Measurements from ENCODE around the gene HMX1. TPM values are rescaled to one million over a fixed set of nuclear protein-coding genes. Genes with fewer than 3 reads are reported as not detected.

HMX1 gene
- total and polyA plus RNA-seq, 2 experiments from 2014 or later, result 0.69 TPM; not detected in 1

- TF ChIP-seq CTCF (conservative IDR thresholded peaks at IDR 0.05; ENCODE audit: low read depth in 2 of 2), result no peak
- TF ChIP-seq EZH2 (IDR thresholded peaks at IDR 0.05; ENCODE audit: low read depth, unreplicated experiment), result peak; percentile 78
- TF ChIP-seq POLR2AphosphoS5 (IDR thresholded peaks at IDR 0.05; ENCODE audit: low read depth), result no peak
- TF ChIP-seq ZNF331 (CRISPR knock-in tag; IDR thresholded peaks at IDR 0.05; ENCODE audit: low read depth), result no peak
- no peak for TF ChIP-seq ZNF114 (CRISPR knock-in tag; IDR thresholded peaks at IDR 0.05)
Observed at GRCh38 chr4:8869898-8870646, 1.6 kb downstream of the HMX1 start (continued).

DNA sequence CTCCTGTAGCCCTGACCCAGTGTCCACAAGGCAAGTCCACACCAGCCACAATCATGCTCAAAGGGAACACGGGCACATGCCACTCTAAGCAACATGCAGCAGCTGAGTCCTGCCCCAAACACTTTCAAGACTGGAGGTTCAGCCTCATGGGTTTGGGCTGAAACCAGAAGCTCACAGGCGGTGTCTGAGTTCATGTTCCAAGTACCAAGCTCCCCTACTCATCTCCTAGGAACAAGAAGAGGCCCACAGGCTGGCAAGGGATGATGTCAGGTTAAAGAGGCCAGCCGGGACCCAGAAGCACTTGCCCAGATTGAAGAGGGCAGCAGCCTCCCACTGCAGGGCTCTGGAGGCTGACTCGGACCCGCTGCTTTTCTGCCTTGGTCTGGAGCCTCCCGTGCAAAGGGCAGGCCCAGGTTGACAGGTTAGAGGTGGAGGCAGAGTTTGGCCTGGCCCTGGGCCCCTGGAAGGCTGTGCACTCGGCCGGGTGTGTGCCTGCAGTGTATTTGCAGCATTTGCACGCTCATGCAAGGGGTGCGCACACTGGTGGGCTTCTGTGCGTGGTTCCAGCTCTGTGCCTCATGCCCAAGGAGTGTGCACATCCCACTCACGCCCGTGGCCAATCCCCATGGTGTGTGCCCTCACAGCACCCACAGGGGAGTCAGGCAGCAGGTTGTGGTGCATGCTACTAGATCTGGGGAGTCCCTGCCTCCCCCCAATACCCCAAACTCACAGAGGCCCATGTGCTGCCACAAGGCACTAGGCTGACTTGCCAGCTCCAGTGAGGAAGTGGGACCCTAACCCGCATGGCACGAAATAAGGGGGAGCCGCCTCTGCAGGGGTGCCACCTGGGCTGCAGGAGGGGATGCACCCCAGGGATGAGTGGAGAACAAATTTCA is 2.4 kb downstream of the HMX1 start:
- H3K4me2 ChIP-seq, result no peak overlapping the region
- H3K27ac Mint-ChIP-seq, result no peak overlapping the region
- H3K9me2 ChIP-seq (ENCODE audit: insufficient read depth), result no peaks in the 10 kb centered on the region
- H3K4me3 ChIP-seq, result no peak overlapping the region
- H3K79me2 ChIP-seq (replicated peaks; ENCODE audit: insufficient read depth), result no peaks in the 10 kb centered on the region
- no peaks in the 10 kb centered on the region for H3K36me3 ChIP-seq (ENCODE audit: insufficient read depth)
- H3K27ac ChIP-seq (ENCODE audit: low read depth), result no peak overlapping the region
- H4K20me1 ChIP-seq (replicated peaks; ENCODE audit: insufficient read depth), result peaks cover 15% of the 10 kb centered on the region
- H3K9me3 Mint-ChIP-seq, result peaks cover 4% of the 10 kb centered on the region
- H2AFZ ChIP-seq, result no peak overlapping the region
- no peaks in the 10 kb centered on the region; the same call in 2 of the 3 replicates for H3K36me3 Mint-ChIP-seq (ENCODE audit: low read depth)
- peaks cover 88% of the 10 kb centered on the region for H3K27me3 Mint-ChIP-seq (ENCODE audit: insufficient read depth, low read depth, poor library complexity)
- peak overlapping the region; percentile 2; the same call in 1 of the 3 replicates for H3K4me3 Mint-ChIP-seq
- no peak for ATAC-seq
- H3K27me3 ChIP-seq (ENCODE audit: insufficient read depth), result peaks cover 97% of the 10 kb centered on the region
- TF ChIP-seq ZNF114 (CRISPR knock-in tag; IDR thresholded peaks at IDR 0.05) (no peak), EZH2 (IDR thresholded peaks at IDR 0.05; ENCODE audit: low read depth, unreplicated experiment) (peak; percentile 86), EZH2phosphoT487 (IDR thresholded peaks at IDR 0.05; ENCODE audit: unreplicated experiment) (peak; percentile 57)
- H3K4me1 Mint-ChIP-seq, result peaks cover 31% of the 10 kb centered on the region
- DNase-seq (ENCODE audit: low spot score), result peak; percentile 26
- H3K4me1 ChIP-seq (ENCODE audit: insufficient read depth), result peaks cover 16% of the 10 kb centered on the region; the same call in 1 of the 2 replicates
- 0 out of 2 replicates have a peak, but pooled peaks cover 5% of the 10 kb centered on the region for H3F3A ChIP-seq (replicated peaks; ENCODE audit: low read depth)

- Histone ChIP-seq H3K9me2 (ENCODE audit: insufficient read depth) (no peaks in the 10 kb centered on the region), H3K27ac (ENCODE audit: low read depth) (no peak overlapping the region), H2AFZ (no peak overlapping the region), H3K4me1 (ENCODE audit: insufficient read depth) (peaks cover 16% of the 10 kb centered on the region; the same call in 1 of the 2 replicates), H3K79me2 (replicated peaks; ENCODE audit: insufficient read depth) (no peaks in the 10 kb centered on the region), H3K27me3 (ENCODE audit: insufficient read depth) (peaks cover 97% of the 10 kb centered on the region), H4K20me1 (replicated peaks; ENCODE audit: insufficient read depth) (peaks cover 20% of the 10 kb centered on the region), H3K36me3 (ENCODE audit: insufficient read depth) (no peaks in the 10 kb centered on the region), H3F3A (replicated peaks; ENCODE audit: low read depth) (0 out of 2 replicates have a peak, but pooled peaks cover 5% of the 10 kb centered on the region), H3K4me3 (no peak overlapping the region), H3K4me2 (no peak overlapping the region)
- ATAC-seq (no peak), DNase-seq (ENCODE audit: low spot score) (peak; percentile 24)
- no peaks in the 10 kb centered on the region; the same call in 2 of the 3 replicates for H3K36me3 Mint-ChIP-seq (ENCODE audit: low read depth)
- peaks cover 34% of the 10 kb centered on the region for H3K4me1 Mint-ChIP-seq
- H3K9me3 Mint-ChIP-seq, result peaks cover 4% of the 10 kb centered on the region
- TF ChIP-seq EZH2phosphoT487 (IDR thresholded peaks at IDR 0.05; ENCODE audit: unreplicated experiment) (peak; percentile 80), STAT1 (IDR thresholded peaks at IDR 0.05; ENCODE audit: unreplicated experiment) (no peak), POLR2AphosphoS5 (IDR thresholded peaks at IDR 0.05; ENCODE audit: low read depth) (no peak), NANOG (IDR thresholded peaks at IDR 0.05; ENCODE audit: borderline replicate concordance) (no peak), EZH2 (IDR thresholded peaks at IDR 0.05; ENCODE audit: low read depth, unreplicated experiment) (peak; percentile 93), CREB1 (CRISPR knock-in tag; IDR thresholded peaks at IDR 0.05; ENCODE audit: low read depth) (no peak)
- H3K27ac Mint-ChIP-seq, result no peak overlapping the region
- H3K27me3 Mint-ChIP-seq (ENCODE audit: insufficient read depth, low read depth, poor library complexity), result peaks cover 88% of the 10 kb centered on the region
- H3K4me3 Mint-ChIP-seq, result peak overlapping the region; percentile 2; the same call in 1 of the 3 replicates
Observed at GRCh38 chr4:8868321-8869001, 3.2 kb downstream of the HMX1 start.
